LoVo (cell line): Measurements from ENCODE around the gene TPM3.
"Not testable (repeated sequence)": the region's sequence is repeated elsewhere in the genome, so short reads cannot be mapped to it uniquely, and the experiment has no call there.

Experiments
- DNase-seq: peaks from one replicate; pipeline ENCODE4 v3.0.0-alpha.2; 2016; ENCODE audit warnings: low spot score

The TPM3 gene

GRCh38 chr1:154166207-154166606 is 25.7 kb downstream of the TPM3 start:
- no peak for DNase-seq

- DNase-seq: no peak
Observed at GRCh38 chr1:154159554-154159953, 32.3 kb downstream of the TPM3 start.

- DNase-seq: no peak
Observed at GRCh38 chr1:154158307-154159125, 33.4 kb downstream of the TPM3 start.

- DNase-seq: no peak
Observed at GRCh38 chr1:154157520-154158306, 34.2 kb downstream of the TPM3 start.

- no peak for DNase-seq
Observed at GRCh38 chr1:154155251-154155650, 36.6 kb downstream of the TPM3 start.

GRCh38 chr1:154154534-154155191 is 37.2 kb downstream of the TPM3 start, which contains the start of gene NUP210L:
Gene NUP210L, minus strand, starts transcription at chr1:154155073.
- DNase-seq: no peak

- DNase-seq: no peak
Observed at GRCh38 chr1:154154053-154154452, 37.8 kb downstream of the TPM3 start.

GRCh38 chr1:154151311-154151710 is 40.6 kb downstream of the TPM3 start:
- DNase-seq: no peak

- no peak for DNase-seq
Observed at GRCh38 chr1:154148807-154149206, 43.1 kb downstream of the TPM3 start.

GRCh38 chr1:154147505-154147904 is 44.4 kb downstream of the TPM3 start:
- not testable (repeated sequence) for DNase-seq

- no peak for DNase-seq
Observed at GRCh38 chr1:154145986-154146385, 45.9 kb downstream of the TPM3 start.

- no peak for DNase-seq
Observed at GRCh38 chr1:154142358-154142757, 49.5 kb downstream of the TPM3 start.

- no peak for DNase-seq
Observed at GRCh38 chr1:154141240-154141639, 50.7 kb downstream of the TPM3 start.

- DNase-seq: no peak
Observed at GRCh38 chr1:154137888-154138287, 54.0 kb downstream of the TPM3 start.

GRCh38 chr1:154133256-154133655 is 58.6 kb downstream of the TPM3 start:
- no peak for DNase-seq

GRCh38 chr1:154129391-154129970 is 62.4 kb downstream of the TPM3 start:
- no peak for DNase-seq

- DNase-seq: not testable (repeated sequence)
Observed at GRCh38 chr1:154123205-154123604, 68.7 kb downstream of the TPM3 start.

- no peak for DNase-seq
Observed at GRCh38 chr1:154117642-154118041, 74.3 kb downstream of the TPM3 start.

GRCh38 chr1:154115180-154115579 is 76.7 kb downstream of the TPM3 start:
- DNase-seq: no peak
